ENCODE measurements around the gene CUBN.

The CUBN gene

GRCh38 chr10:16902606-16903005 lies 227.0 kb downstream of the CUBN start:
- no peak for DNase-seq (ENCODE audit: low read depth, low spot score)
- TF ChIP-seq YY1 (IDR thresholded peaks at IDR 0.05; ENCODE audit: insufficient read depth, insufficient read length) (no peak), ZNF274 (IDR thresholded peaks at IDR 0.05; ENCODE audit: low read depth, low read length) (no peak), SUZ12 (IDR thresholded peaks at IDR 0.05; ENCODE audit: extremely low read depth, insufficient read depth, insufficient read length) (no peak)
- H3K36me3 ChIP-seq (ENCODE audit: insufficient read depth, insufficient read length, low read length) = no peaks in the 10 kb centered on the region
- H3K9ac ChIP-seq (ENCODE audit: insufficient read length, low read depth) = no peak overlapping the region
- H3K4me1 ChIP-seq (ENCODE audit: insufficient read depth, insufficient read length) = no peaks in the 10 kb centered on the region
- peaks cover 12% of the 10 kb centered on the region; the same call in 1 of the 2 replicates for H3K9me3 ChIP-seq (ENCODE audit: insufficient read depth, low read length)
- H3K4me3 ChIP-seq (ENCODE audit: insufficient read length, low read depth) = no peak overlapping the region
- H3K27me3 ChIP-seq (ENCODE audit: insufficient read depth, insufficient read length) = no peaks in the 10 kb centered on the region

- peak; percentile 69 for DNase-seq (ENCODE audit: low read depth, low spot score)
- H3K36me3 ChIP-seq (ENCODE audit: insufficient read depth, insufficient read length, low read length) = no peaks in the 10 kb centered on the region
- H3K9ac ChIP-seq (ENCODE audit: insufficient read length, low read depth) = no peak overlapping the region
- H3K9me3 ChIP-seq (ENCODE audit: insufficient read depth, low read length) = peaks cover 12% of the 10 kb centered on the region; the same call in 1 of the 2 replicates
- no peaks in the 10 kb centered on the region for H3K4me1 ChIP-seq (ENCODE audit: insufficient read depth, insufficient read length)
- TF ChIP-seq ZNF274 (IDR thresholded peaks at IDR 0.05; ENCODE audit: low read depth, low read length) = no peak
- no peak for TF ChIP-seq YY1 (IDR thresholded peaks at IDR 0.05; ENCODE audit: insufficient read depth, insufficient read length)
- TF ChIP-seq SUZ12 (IDR thresholded peaks at IDR 0.05; ENCODE audit: extremely low read depth, insufficient read depth, insufficient read length) = no peak
- no peak overlapping the region for H3K4me3 ChIP-seq (ENCODE audit: insufficient read length, low read depth)
- no peaks in the 10 kb centered on the region for H3K27me3 ChIP-seq (ENCODE audit: insufficient read depth, insufficient read length)
Observed at GRCh38 chr10:16901106-16901505, 228.5 kb downstream of the CUBN start.

GRCh38 chr10:16896993-16897392 lies 232.6 kb downstream of the CUBN start:
- Histone ChIP-seq H3K9me3 (ENCODE audit: insufficient read depth, low read length) (0 out of 2 replicates have a peak, but pooled peaks cover 4% of the 10 kb centered on the region), H3K36me3 (ENCODE audit: insufficient read depth, insufficient read length, low read length) (no peaks in the 10 kb centered on the region), H3K4me1 (ENCODE audit: insufficient read depth, insufficient read length) (no peaks in the 10 kb centered on the region), H3K4me3 (ENCODE audit: insufficient read length, low read depth) (no peak overlapping the region), H3K9ac (ENCODE audit: insufficient read length, low read depth) (no peak overlapping the region), H3K27me3 (ENCODE audit: insufficient read depth, insufficient read length) (no peaks in the 10 kb centered on the region)
- TF ChIP-seq YY1 (IDR thresholded peaks at IDR 0.05; ENCODE audit: insufficient read depth, insufficient read length) (no peak), SUZ12 (IDR thresholded peaks at IDR 0.05; ENCODE audit: extremely low read depth, insufficient read depth, insufficient read length) (no peak), ZNF274 (IDR thresholded peaks at IDR 0.05; ENCODE audit: low read depth, low read length) (no peak)
- no peak for DNase-seq (ENCODE audit: low read depth, low spot score)

GRCh38 chr10:16894821-16895220 lies 234.8 kb downstream of the CUBN start:
- H3K27me3 ChIP-seq (ENCODE audit: insufficient read depth, insufficient read length) = no peaks in the 10 kb centered on the region
- H3K4me1 ChIP-seq (ENCODE audit: insufficient read depth, insufficient read length) = no peaks in the 10 kb centered on the region
- no peaks in the 10 kb centered on the region for H3K36me3 ChIP-seq (ENCODE audit: insufficient read depth, insufficient read length, low read length)
- H3K9me3 ChIP-seq (ENCODE audit: insufficient read depth, low read length) = no peaks in the 10 kb centered on the region
- no peak for TF ChIP-seq SUZ12 (IDR thresholded peaks at IDR 0.05; ENCODE audit: extremely low read depth, insufficient read depth, insufficient read length)
- no peak for TF ChIP-seq ZNF274 (IDR thresholded peaks at IDR 0.05; ENCODE audit: low read depth, low read length)
- no peak for TF ChIP-seq YY1 (IDR thresholded peaks at IDR 0.05; ENCODE audit: insufficient read depth, insufficient read length)
- DNase-seq (ENCODE audit: low read depth, low spot score) = no peak
- H3K9ac ChIP-seq (ENCODE audit: insufficient read length, low read depth) = no peak overlapping the region
- no peak overlapping the region for H3K4me3 ChIP-seq (ENCODE audit: insufficient read length, low read depth)

GRCh38 chr10:16893664-16894063 lies 235.9 kb downstream of the CUBN start:
- Histone ChIP-seq H3K27me3 (ENCODE audit: insufficient read depth, insufficient read length) (no peaks in the 10 kb centered on the region), H3K36me3 (ENCODE audit: insufficient read depth, insufficient read length, low read length) (no peaks in the 10 kb centered on the region), H3K4me3 (ENCODE audit: insufficient read length, low read depth) (no peak overlapping the region), H3K4me1 (ENCODE audit: insufficient read depth, insufficient read length) (no peaks in the 10 kb centered on the region), H3K9ac (ENCODE audit: insufficient read length, low read depth) (no peak overlapping the region), H3K9me3 (ENCODE audit: insufficient read depth, low read length) (no peaks in the 10 kb centered on the region)
- no peak for DNase-seq (ENCODE audit: low read depth, low spot score)
- no peak for TF ChIP-seq ZNF274 (IDR thresholded peaks at IDR 0.05; ENCODE audit: low read depth, low read length)
- TF ChIP-seq SUZ12 (IDR thresholded peaks at IDR 0.05; ENCODE audit: extremely low read depth, insufficient read depth, insufficient read length) = no peak
- no peak for TF ChIP-seq YY1 (IDR thresholded peaks at IDR 0.05; ENCODE audit: insufficient read depth, insufficient read length)

GRCh38 chr10:16891375-16892313 lies 238.0 kb downstream of the CUBN start:
- TF ChIP-seq ZNF274 (IDR thresholded peaks at IDR 0.05; ENCODE audit: low read depth, low read length) (no peak), SUZ12 (IDR thresholded peaks at IDR 0.05; ENCODE audit: extremely low read depth, insufficient read depth, insufficient read length) (no peak), YY1 (IDR thresholded peaks at IDR 0.05; ENCODE audit: insufficient read depth, insufficient read length) (no peak)
- Histone ChIP-seq H3K4me1 (ENCODE audit: insufficient read depth, insufficient read length) (no peaks in the 10 kb centered on the region), H3K9ac (ENCODE audit: insufficient read length, low read depth) (no peak overlapping the region), H3K27me3 (ENCODE audit: insufficient read depth, insufficient read length) (no peaks in the 10 kb centered on the region), H3K36me3 (ENCODE audit: insufficient read depth, insufficient read length, low read length) (no peaks in the 10 kb centered on the region), H3K9me3 (ENCODE audit: insufficient read depth, low read length) (no peaks in the 10 kb centered on the region), H3K4me3 (ENCODE audit: insufficient read length, low read depth) (no peak overlapping the region)
- DNase-seq (ENCODE audit: low read depth, low spot score) = no peak

- H3K36me3 ChIP-seq (ENCODE audit: insufficient read depth, insufficient read length, low read length) = no peaks in the 10 kb centered on the region
- H3K9me3 ChIP-seq (ENCODE audit: insufficient read depth, low read length) = no peaks in the 10 kb centered on the region
- no peaks in the 10 kb centered on the region for H3K27me3 ChIP-seq (ENCODE audit: insufficient read depth, insufficient read length)
- H3K4me3 ChIP-seq (ENCODE audit: insufficient read length, low read depth) = no peak overlapping the region
- no peak overlapping the region for H3K9ac ChIP-seq (ENCODE audit: insufficient read length, low read depth)
- H3K4me1 ChIP-seq (ENCODE audit: insufficient read depth, insufficient read length) = no peaks in the 10 kb centered on the region
- TF ChIP-seq ZNF274 (IDR thresholded peaks at IDR 0.05; ENCODE audit: low read depth, low read length) = no peak
- TF ChIP-seq SUZ12 (IDR thresholded peaks at IDR 0.05; ENCODE audit: extremely low read depth, insufficient read depth, insufficient read length) = no peak
- no peak for TF ChIP-seq YY1 (IDR thresholded peaks at IDR 0.05; ENCODE audit: insufficient read depth, insufficient read length)
- DNase-seq (ENCODE audit: low read depth, low spot score) = no peak
Observed at GRCh38 chr10:16890691-16891090, 238.9 kb downstream of the CUBN start.

All from NT2/D1 (cell line).